Activated naive CD4-positive, alpha-beta T cell treated with anti-CD3 and anti-CD28 coated beads, Interleukin-2, amount 50 U/mL, for 72 hours (primary cell): ENCODE results near the gene DEPP1. TPM values are rescaled to one million over a fixed set of nuclear protein-coding genes. Genes with fewer than 3 reads are reported as not detected.

Experiments
- ATAC-seq, 2 donors: fragments of 150-1000 bp; cut with Tn5 transposase; 2 replicates each; pipeline ENCODE4 v1.10.0; 2021; ENCODE audit warnings: mild to moderate bottlenecking in 2 of 2, moderate library complexity in 2 of 2
- DNase-seq, 2 donors: peaks; one replicate each; pipeline ENCODE4 v3.0.0; 2021 to 2022; ENCODE audit warnings: low spot score in 2 of 2
- H3K27ac Mint-ChIP-seq, 2 donors: one replicate each; pipeline ENCODE4 v1.8.0; 2022; ENCODE audit warnings: mild to moderate bottlenecking in 2 of 2, mixed read lengths in 2 of 2
- H3K36me3 Mint-ChIP-seq, 2 donors: one replicate each; pipeline ENCODE4 v1.8.0; 2022; ENCODE audit warnings: mixed read lengths in 2 of 2
- H3K9me3 Mint-ChIP-seq, 2 donors: one replicate each; pipeline ENCODE4 v1.8.0; 2022; ENCODE audit warnings: mixed read lengths in 2 of 2
- total RNA-seq, 2 donors: library from RNA; stranded (reverse); gene quantifications; one replicate each; pipeline ENCODE4 v1.2.3, GENCODE V29; 2022

DEPP1 gene
- total RNA-seq, 2 donors from 2014 or later: 0.32 to 1.7 TPM

DNA sequence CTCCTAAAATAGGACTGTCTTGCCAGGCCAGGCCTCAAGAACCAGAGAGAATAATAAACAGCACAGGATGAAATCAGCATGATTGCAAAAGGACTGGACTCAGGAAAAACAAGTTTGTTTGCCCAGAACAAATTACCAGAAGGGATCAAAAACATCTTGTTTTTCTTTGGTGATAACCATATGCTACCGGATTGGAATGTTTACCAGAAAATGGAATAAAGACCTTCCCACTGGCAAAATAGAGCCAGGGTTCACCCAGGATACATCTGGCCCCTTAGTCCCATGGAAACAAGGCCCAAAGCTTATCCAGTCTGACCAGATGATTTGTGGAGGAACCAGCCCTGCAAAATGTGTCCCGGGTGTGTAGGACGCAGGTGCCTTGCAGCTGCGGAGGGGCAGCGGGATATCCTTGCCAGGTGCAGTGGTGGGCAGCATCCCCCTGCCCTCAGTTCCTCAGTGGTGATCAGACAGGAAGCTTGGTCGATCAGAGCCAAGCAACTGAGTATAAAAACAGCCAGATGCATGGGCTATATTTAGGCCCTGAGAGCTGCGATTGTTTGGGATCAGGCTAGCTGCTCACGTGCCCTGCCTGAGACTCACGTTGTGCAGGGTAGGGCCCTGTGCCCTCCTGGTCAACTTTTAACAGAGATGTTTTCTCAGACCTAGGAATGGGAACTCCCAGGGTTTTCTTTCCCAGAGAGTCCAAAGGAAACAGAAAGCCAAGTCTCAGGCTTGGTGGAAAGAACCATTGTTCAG is 17.5 kb upstream of the DEPP1 start:
- H3K27ac Mint-ChIP-seq: no peak overlapping the region
- DNase-seq (no peak), ATAC-seq (no peak)
- H3K9me3 Mint-ChIP-seq: peaks cover 0 to 11% of the 10 kb centered on the region in 2 donors
- H3K36me3 Mint-ChIP-seq: peaks cover 12 to 13% of the 10 kb centered on the region in 2 donors

DNA sequence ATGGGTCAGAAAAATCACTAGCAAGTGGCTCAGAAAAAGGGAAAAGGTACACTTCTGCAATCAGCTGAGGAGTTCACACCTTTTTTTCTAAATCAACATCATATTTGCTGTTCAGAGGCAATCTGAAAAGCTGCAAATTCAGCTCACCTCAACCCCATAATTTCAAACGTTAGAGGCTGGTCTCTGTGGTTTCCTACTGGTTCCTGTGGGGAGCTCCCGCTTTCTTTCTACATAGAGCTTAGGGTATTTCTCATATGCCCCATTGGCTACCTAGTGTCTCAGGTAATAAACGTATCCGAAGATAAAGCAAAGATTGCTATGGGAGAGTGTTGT is 16.9 kb upstream of the DEPP1 start:
- Mint-ChIP-seq H3K27ac (no peak overlapping the region), H3K9me3 (peaks cover 0 to 11% of the 10 kb centered on the region in 2 donors), H3K36me3 (peaks cover 11 to 12% of the 10 kb centered on the region in 2 donors)
- DNase-seq: no peak
- no peak for ATAC-seq

GRCh38 chr10:44994752-44995530 is 16.3 kb upstream of the DEPP1 start:
- Mint-ChIP-seq H3K27ac (no peak overlapping the region), H3K36me3 (peaks cover 5 to 6% of the 10 kb centered on the region in 2 donors), H3K9me3 (peaks cover 0 to 5% of the 10 kb centered on the region in 2 donors)
- no peak for DNase-seq
- ATAC-seq: no peak

DNA sequence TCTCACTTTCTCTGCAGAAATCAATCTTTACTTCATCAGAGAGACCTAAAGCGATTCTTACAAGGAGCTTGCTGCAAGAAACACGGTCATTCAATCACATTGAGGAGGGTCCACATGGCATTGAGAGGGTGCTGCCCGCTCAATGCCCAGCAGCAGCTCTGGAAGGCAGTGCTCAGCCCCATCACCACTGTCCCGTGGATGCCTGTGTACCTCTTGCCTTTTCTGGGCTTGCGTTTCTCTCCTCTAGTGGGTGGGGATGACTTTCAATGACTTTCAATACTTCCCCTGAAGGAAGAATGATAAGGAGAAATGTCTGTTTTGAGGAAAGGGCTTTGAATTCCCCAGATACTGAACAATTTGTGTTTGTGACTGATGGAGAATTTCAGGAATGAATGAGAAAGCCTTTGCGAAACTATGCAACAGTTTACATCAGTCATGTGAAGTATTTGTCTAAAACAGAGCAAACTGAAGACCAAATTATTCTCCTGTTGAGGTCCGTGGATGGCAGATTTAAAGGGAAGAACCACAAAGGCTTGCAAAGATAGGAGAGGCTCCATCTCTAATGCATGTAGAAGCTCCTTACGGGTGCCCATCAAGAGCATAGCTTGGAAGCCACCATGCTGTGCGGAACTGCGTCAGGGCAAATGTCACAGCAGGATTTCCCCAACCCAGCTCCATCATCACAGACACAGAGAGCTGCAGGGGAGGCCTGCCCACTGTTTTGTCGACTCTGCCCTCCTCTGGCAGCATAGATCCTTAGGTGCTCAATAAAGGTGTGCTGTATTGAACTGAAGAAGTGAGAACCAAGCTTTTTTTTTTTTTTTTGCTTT is 15.5 kb upstream of the DEPP1 start:
- H3K27ac Mint-ChIP-seq: no peak overlapping the region
- no peak for DNase-seq
- no peaks in the 10 kb centered on the region for H3K9me3 Mint-ChIP-seq
- no peak for ATAC-seq
- H3K36me3 Mint-ChIP-seq: no peaks in the 10 kb centered on the region

DNA sequence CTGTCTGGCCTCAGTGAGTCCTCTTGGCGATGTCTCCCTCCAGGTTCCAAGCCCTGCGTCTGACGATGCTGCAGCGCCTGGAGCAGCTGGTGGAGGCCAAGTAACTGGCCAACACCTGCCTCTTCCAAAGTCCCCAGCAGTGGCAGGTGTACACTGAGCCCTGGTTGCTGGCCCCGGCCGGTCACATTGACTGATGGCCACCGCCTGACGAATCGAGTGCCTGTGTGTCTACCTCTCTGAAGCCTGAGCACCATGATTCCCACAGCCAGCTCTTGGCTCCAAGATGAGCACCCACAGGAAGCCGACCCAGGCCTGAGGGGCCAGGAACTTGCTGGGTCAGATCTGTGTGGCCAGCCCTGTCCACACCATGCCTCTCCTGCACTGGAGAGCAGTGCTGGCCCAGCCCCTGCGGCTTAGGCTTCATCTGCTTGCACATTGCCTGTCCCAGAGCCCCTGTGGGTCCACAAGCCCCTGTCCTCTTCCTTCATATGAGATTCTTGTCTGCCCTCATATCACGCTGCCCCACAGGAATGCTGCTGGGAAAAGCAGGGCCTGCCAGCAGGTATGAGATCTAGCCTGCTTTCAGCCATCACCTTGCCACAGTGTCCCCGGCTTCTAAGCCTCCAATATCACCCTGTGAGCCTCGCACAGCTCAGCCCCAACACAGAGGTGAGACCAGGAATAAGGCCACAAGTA is 14.8 kb upstream of the DEPP1 start:
- no peak for DNase-seq
- Mint-ChIP-seq H3K36me3 (no peaks in the 10 kb centered on the region), H3K27ac (no peak overlapping the region), H3K9me3 (no peaks in the 10 kb centered on the region)
- no peak for ATAC-seq

GRCh38 chr10:44992732-44993225 is 14.2 kb upstream of the DEPP1 start:
- H3K9me3 Mint-ChIP-seq: no peaks in the 10 kb centered on the region
- DNase-seq: no peak

DNA sequence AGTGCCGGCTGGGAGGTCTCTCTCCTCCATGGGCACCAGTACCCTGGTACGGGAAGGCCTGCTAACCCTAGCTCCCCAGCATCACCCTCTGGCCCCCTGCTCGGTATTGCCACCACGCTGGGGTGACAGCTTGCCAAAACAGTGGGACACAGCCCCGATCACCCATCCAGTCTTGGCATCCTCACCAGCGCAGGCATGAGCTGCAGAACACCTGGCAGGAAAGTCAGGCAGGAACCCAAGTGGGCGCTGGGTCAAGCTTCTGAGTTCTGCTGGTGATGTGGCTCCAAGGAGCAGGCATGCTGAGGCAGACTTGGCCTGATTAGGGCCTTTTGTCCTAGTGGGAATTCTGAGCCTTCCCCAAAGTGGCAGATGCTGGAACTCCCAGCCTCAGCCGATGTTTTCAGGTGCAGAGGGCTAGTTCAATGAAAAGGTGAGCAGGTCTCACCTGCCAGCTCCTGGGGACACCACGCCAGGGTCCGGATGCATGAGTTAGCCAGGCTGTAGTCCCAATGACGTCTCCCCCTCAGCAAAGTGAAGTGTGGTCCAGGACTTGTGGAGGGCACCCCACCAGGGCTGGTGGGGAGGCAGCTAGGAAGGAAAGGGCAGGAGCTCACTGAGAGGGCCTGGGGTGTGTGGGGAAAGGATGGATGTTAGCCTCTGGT is 13.6 kb upstream of the DEPP1 start:
- H3K27ac Mint-ChIP-seq: no peak overlapping the region
- DNase-seq (peak in 1 of 2 donors; percentile 0), ATAC-seq (no peak)
- no peaks in the 10 kb centered on the region for H3K9me3 Mint-ChIP-seq
- no peaks in the 10 kb centered on the region for H3K36me3 Mint-ChIP-seq

More at GRCh38 chr10:44992732-44993225, 14.2 kb upstream of the DEPP1 start:
- Mint-ChIP-seq H3K27ac (no peak overlapping the region), H3K36me3 (no peaks in the 10 kb centered on the region)
- no peak for ATAC-seq

- DNase-seq: no peak
- no peak for ATAC-seq
- no peaks in the 10 kb centered on the region for H3K9me3 Mint-ChIP-seq
These were observed 13.0 kb upstream of the DEPP1 start for GRCh38 chr10:44991571-44991970.

DNA sequence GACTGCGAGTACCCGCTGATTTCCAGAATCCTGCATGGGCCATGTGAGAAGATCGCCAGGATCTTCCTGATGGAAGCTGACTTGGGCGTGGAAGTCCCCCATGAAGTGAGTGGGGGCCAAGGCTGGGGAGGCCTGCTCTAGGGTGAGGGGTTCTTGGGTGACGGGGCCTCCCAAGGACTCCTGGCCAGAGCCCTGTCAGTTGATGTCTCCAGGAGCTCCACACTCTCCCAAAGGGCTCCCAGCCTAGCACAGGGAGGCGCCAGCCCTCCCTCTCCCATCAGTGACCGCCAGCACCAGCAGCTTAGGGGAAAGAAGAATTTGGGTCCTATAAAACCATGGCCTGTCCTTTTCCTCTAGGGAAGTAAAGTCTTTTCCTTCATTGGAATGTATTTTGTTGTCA is 12.4 kb upstream of the DEPP1 start:
- no peak overlapping the region for H3K27ac Mint-ChIP-seq
- DNase-seq (peak in 1 of 2 donors; percentile 0), ATAC-seq (no peak)
- H3K36me3 Mint-ChIP-seq: no peaks in the 10 kb centered on the region
- no peaks in the 10 kb centered on the region for H3K9me3 Mint-ChIP-seq

More at GRCh38 chr10:44991571-44991970, 13.0 kb upstream of the DEPP1 start:
- no peaks in the 10 kb centered on the region for H3K36me3 Mint-ChIP-seq
- no peak overlapping the region for H3K27ac Mint-ChIP-seq

DNA sequence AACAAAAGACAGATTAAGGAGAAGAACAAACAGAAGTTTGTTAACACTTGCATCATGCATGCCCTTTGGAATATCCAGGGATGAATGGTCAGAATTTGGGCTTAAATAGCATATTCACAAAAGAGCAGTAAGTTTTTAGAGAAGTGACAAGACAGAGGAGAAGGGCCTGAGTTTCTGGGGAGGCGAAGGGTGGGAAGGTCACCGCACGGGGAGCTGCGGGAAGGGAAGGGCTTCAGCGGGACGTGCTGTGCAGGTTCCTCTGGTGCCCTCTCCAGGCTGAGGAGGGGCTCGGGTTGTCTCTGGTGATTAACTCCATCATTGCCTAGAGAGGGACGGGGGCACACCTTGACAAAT is 11.7 kb upstream of the DEPP1 start:
- ATAC-seq (no peak), DNase-seq (no peak)
- H3K36me3 Mint-ChIP-seq: no peaks in the 10 kb centered on the region
- no peaks in the 10 kb centered on the region for H3K9me3 Mint-ChIP-seq
- no peak overlapping the region for H3K27ac Mint-ChIP-seq

- Mint-ChIP-seq H3K9me3 (no peaks in the 10 kb centered on the region), H3K36me3 (no peaks in the 10 kb centered on the region), H3K27ac (no peak overlapping the region)
- DNase-seq (no peak), ATAC-seq (no peak)
These were observed 11.1 kb upstream of the DEPP1 start for GRCh38 chr10:44989597-44990301.

- Mint-ChIP-seq H3K9me3 (no peaks in the 10 kb centered on the region), H3K27ac (no peak overlapping the region), H3K36me3 (no peaks in the 10 kb centered on the region)
- ATAC-seq (no peak), DNase-seq (no peak)
These were observed 10.5 kb upstream of the DEPP1 start for GRCh38 chr10:44988957-44989585.

DNA sequence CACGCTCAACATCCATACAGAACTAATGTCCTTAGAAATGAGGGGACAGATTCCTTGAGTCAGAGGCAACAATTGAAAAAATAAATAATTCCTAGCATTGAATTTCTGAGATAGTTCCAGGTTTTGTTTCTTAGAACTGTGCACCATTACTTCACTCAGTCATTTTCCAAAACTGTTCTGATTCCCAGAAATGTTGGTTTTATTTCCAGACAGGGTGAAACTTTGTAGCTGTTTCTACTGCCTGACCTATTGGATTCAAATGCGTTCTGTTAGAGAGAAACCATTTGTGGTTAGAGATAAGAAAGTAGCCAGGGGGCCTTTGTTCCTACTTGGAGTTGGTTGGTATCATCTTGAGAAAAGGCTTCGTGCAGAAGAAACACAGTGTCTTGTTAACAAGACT is 8.1 kb upstream of the DEPP1 start:
- no peaks in the 10 kb centered on the region for H3K36me3 Mint-ChIP-seq
- ATAC-seq (no peak), DNase-seq (no peak)
- H3K9me3 Mint-ChIP-seq: no peaks in the 10 kb centered on the region
- no peak overlapping the region for H3K27ac Mint-ChIP-seq

DNA sequence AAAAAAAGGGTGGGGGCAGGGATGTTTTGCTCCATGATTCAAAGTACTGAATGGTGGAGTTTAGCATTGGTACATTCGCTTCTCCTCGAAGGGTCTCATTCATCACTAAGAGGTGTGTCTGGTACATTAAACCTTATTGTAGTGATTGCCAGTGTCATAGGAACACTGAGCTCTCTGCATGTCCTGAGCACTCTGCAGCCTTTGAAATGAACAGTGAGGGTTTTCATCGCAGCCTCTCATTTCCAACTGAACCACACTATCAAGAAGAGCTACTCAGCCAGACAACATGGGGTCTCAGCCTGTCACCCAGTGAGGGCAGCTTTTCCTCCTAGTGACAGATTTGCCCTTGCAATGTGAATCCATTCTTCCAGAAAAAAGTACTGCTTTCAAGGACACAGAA is 7.6 kb upstream of the DEPP1 start:
- H3K27ac Mint-ChIP-seq: no peak overlapping the region
- ATAC-seq (no peak), DNase-seq (peak in 1 of 2 donors; percentile 4)
- H3K9me3 Mint-ChIP-seq: no peaks in the 10 kb centered on the region
- H3K36me3 Mint-ChIP-seq: no peaks in the 10 kb centered on the region

DNA sequence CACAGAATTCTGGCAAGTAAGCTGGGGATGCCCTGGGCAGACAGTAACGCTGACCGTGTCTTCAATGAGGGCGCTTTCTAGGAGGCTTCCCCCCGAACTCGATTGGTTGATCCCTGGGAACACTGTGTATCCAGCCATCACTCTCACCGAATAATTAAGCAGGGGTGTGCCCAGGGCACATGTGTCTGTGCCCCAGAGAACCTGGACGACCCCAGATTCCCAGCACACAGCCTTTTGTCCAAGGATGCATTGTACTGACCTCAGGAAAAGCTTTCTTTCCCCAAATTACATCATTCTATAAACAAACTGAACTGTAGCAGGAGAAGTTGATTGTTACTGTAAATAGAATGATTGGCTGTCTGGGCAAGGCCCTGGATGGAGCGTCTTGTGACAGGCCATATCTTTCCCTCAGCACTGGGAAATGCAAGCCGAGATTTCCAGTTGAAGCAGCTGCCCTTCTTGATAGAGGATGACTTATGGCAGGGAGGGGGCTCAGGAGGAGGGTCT is 6.6 kb upstream of the DEPP1 start:
- Mint-ChIP-seq H3K36me3 (no peaks in the 10 kb centered on the region), H3K27ac (no peak overlapping the region), H3K9me3 (no peaks in the 10 kb centered on the region)
- no peak for DNase-seq
- no peak for ATAC-seq
